GM20431 (cell line): Measurements from ENCODE around the gene BPTF.
"Not testable (repeated sequence)": the region's sequence is repeated elsewhere in the genome, so short reads cannot be mapped to it uniquely, and the experiment has no call there.

Experiments used
- in situ Hi-C: fragments of 300-500 bp; cut with MseI, MboI; formaldehyde crosslinking; loops from one replicate; pipeline ENCODE4 v1.15.0; 2020; ENCODE audit warnings: low sequenced_read_pairs; ENCODE audit not compliant: unreplicated experiment

Gene BPTF

GRCh38 chr17:67831268-67831667 is 6.0 kb downstream of the BPTF start:
- in situ Hi-C loops, result no loop called here

- in situ Hi-C loops, result no loop called here
These were observed 7.8 kb downstream of the BPTF start for GRCh38 chr17:67833134-67833533.

GRCh38 chr17:67833946-67834631 is 8.8 kb downstream of the BPTF start:
- in situ Hi-C loops, result no loop called here

- in situ Hi-C loops, result no loop called here
These were observed 9.3 kb downstream of the BPTF start for GRCh38 chr17:67834634-67835033.

GRCh38 chr17:67836205-67836987 is 11.1 kb downstream of the BPTF start:
- in situ Hi-C loops, result no loop called here

- in situ Hi-C loops, result no loop called here
These were observed 12.7 kb downstream of the BPTF start for GRCh38 chr17:67837965-67838364.

GRCh38 chr17:67838538-67838937 is 13.2 kb downstream of the BPTF start:
- in situ Hi-C loops, result no loop called here

- in situ Hi-C loops, result no loop called here
These were observed 16.7 kb downstream of the BPTF start for GRCh38 chr17:67841992-67842391.

- in situ Hi-C loops, result no loop called here
These were observed 17.3 kb downstream of the BPTF start for GRCh38 chr17:67842648-67843047.

- in situ Hi-C loops, result no loop called here
These were observed 20.1 kb downstream of the BPTF start for GRCh38 chr17:67845374-67845773.

- in situ Hi-C loops, result not testable (repeated sequence)
These were observed 22.9 kb downstream of the BPTF start for GRCh38 chr17:67848189-67848588.

- in situ Hi-C loops, result not testable (repeated sequence)
These were observed 23.5 kb downstream of the BPTF start for GRCh38 chr17:67848846-67849245.

- in situ Hi-C loops, result no loop called here
These were observed 25.8 kb downstream of the BPTF start for GRCh38 chr17:67850991-67851631.

GRCh38 chr17:67853703-67854102 is 28.4 kb downstream of the BPTF start:
- in situ Hi-C loops, result no loop called here

- in situ Hi-C loops, result no loop called here
These were observed 29.1 kb downstream of the BPTF start for GRCh38 chr17:67854378-67854777.

- in situ Hi-C loops, result no loop called here
These were observed 30.4 kb downstream of the BPTF start for GRCh38 chr17:67855504-67856324.

GRCh38 chr17:67856402-67856801 is 31.1 kb downstream of the BPTF start:
- in situ Hi-C loops, result not testable (repeated sequence)

- in situ Hi-C loops, result no loop called here
These were observed 37.4 kb downstream of the BPTF start for GRCh38 chr17:67862614-67863217.

GRCh38 chr17:67863624-67864247 is 38.4 kb downstream of the BPTF start:
- in situ Hi-C loops, result no loop called here
